K562 (cell line): ENCODE measurements around the gene GNG7. TPM values are rescaled to one million over a fixed set of nuclear protein-coding genes. Genes with fewer than 3 reads are reported as not detected.

Experiments
- E2F6 ChIP-seq, 2 experiments: IDR thresholded peaks; 2 replicates each; pipeline ENCODE4 v1.6.1; 2011; ENCODE audit warnings: borderline replicate concordance in 1 of 2, control low read depth in 1 of 2, low read depth in 1 of 2, low read length in 1 of 2, mild to moderate bottlenecking in 1 of 2, mixed read lengths in 1 of 2, moderate library complexity in 1 of 2; ENCODE audit not compliant: insufficient read depth in 1 of 2, insufficient read length in 1 of 2, poor library complexity in 1 of 2, severe bottlenecking in 1 of 2; ENCODE audit errors: extremely low read depth in 1 of 2
- FOSL1 ChIP-seq: fragments of 200-800 bp; sonication (Bioruptor generic); conservative IDR thresholded peaks from 2 replicates; pipeline ENCODE4 v1.6.1; 2016; ENCODE audit warnings: missing genetic modification characterization, missing compliant biosample characterization
- FOXK2 ChIP-seq, 2 experiments: fragments of 450-650 bp; IDR thresholded peaks in 1 of 2; conservative IDR thresholded peaks in 1 of 2; 2 replicates each; pipeline ENCODE4 v1.6.1; 2016; ENCODE audit warnings: low read depth in 2 of 2, mild to moderate bottlenecking in 1 of 2
- JUN ChIP-seq, 2 experiments: sonication (generic) in 1 of 2; formaldehyde crosslinking in 1 of 2; IDR thresholded peaks; 2 replicates each; pipeline versions ENCODE4 v1.6.1 to v1.8.0; 2012 to 2022; ENCODE audit warnings: borderline replicate concordance in 2 of 2, mild to moderate bottlenecking in 2 of 2, improper control_type of control experiment in 1 of 2, low read depth in 1 of 2, low read length in 1 of 2, missing genetic modification reagents in 1 of 2
- KLF6 ChIP-seq: fragments of 250-450 bp; sonication (Bioruptor Pico); IDR thresholded peaks from 2 replicates; pipeline ENCODE4 v1.4.0; 2020; ENCODE audit warnings: mild to moderate bottlenecking, moderate library complexity, borderline replicate concordance
- L3MBTL2 ChIP-seq: fragments of 450-650 bp; IDR thresholded peaks from 2 replicates; pipeline ENCODE4 v1.6.1; 2016; ENCODE audit warnings: mild to moderate bottlenecking, moderate library complexity
- MAFG ChIP-seq: fragments of 450-650 bp; conservative IDR thresholded peaks from 2 replicates; pipeline ENCODE4 v1.6.1; 2016; ENCODE audit warnings: missing genetic modification characterization, missing compliant biosample characterization
- NRF1 ChIP-seq, 2 experiments: fragments of 450-650 bp; IDR thresholded peaks in 1 of 2; conservative IDR thresholded peaks in 1 of 2; 2 replicates each; pipeline ENCODE4 v1.6.1; 2014; ENCODE audit warnings: mild to moderate bottlenecking in 2 of 2
- SMARCB1 ChIP-seq: IDR thresholded peaks from 2 replicates; pipeline ENCODE4 v1.6.1; 2011; ENCODE audit warnings: improper control_type of control experiment, low read depth; ENCODE audit not compliant: insufficient read length
- SPI1 ChIP-seq: IDR thresholded peaks from 2 replicates; pipeline ENCODE4 v1.6.1; 2011; ENCODE audit warnings: low read depth, low read length, control low read depth, borderline replicate concordance
- TFAP4 ChIP-seq: sonication (generic); formaldehyde crosslinking; IDR thresholded peaks from 2 replicates; pipeline ENCODE4 v1.8.0; 2022; ENCODE audit warnings: missing genetic modification reagents, mild to moderate bottlenecking, moderate library complexity, borderline replicate concordance
- YY1 ChIP-seq, 3 experiments: IDR thresholded peaks; 2 replicates each; pipeline ENCODE4 v1.6.1; 2011; ENCODE audit warnings: low read length in 2 of 3, mild to moderate bottlenecking in 2 of 3, moderate library complexity in 2 of 3, borderline replicate concordance in 1 of 3, control low read depth in 1 of 3, low read depth in 1 of 3; ENCODE audit not compliant: insufficient read depth in 3 of 3, insufficient replicate concordance in 2 of 3, control insufficient read depth in 1 of 3, insufficient read length in 1 of 3; ENCODE audit errors: extremely low read depth in 1 of 3
- ZBTB11 ChIP-seq, 3 experiments: fragments of 200-800 bp in 1 of 3; fragments of 250-450 bp in 1 of 3; fragments of 450-650 bp in 1 of 3; sonication (Bioruptor Pico) in 1 of 3; sonication (Bioruptor generic) in 1 of 3; formaldehyde crosslinking in 1 of 3; IDR thresholded peaks; 2 replicates each; pipeline versions ENCODE4 v1.6.1 to v1.8.0; 2016 to 2022; ENCODE audit warnings: mild to moderate bottlenecking in 2 of 3, missing genetic modification characterization in 2 of 3, missing compliant biosample characterization in 1 of 3, moderate library complexity in 1 of 3
- ZNF12 ChIP-seq: sonication (generic); formaldehyde crosslinking; IDR thresholded peaks from 2 replicates; pipeline ENCODE4 v1.4.0; 2020; ENCODE audit warnings: mild to moderate bottlenecking, missing genetic modification reagents
- polyA plus RNA-seq, 8 experiments: library from polyadenylated mRNA; depleted of rRNA in 4 of 8; stranded (reverse) in 5 of 8; unstranded in 3 of 8; fragments of >200 nt; fragmentation: Nextera tagmentation in 2 of 8; fragmentation: Illumina TruSeq in 1 of 8; extraction: Ambion mirVana in 2 of 8; extraction: Trizol in 1 of 8; gene quantifications; 2 replicates each; pipeline versions ENCODE4 v1.2.1 to v1.2.3, GENCODE V29; 2011 to 2014; ENCODE audit warnings: inconsistent platforms in 1 of 8, missing spikeins in 1 of 8
- total RNA-seq, 7 experiments: library from RNA; depleted of rRNA in 6 of 7; stranded (reverse); fragments of >200 nt in 6 of 7; fragmentation: Illumina TruSeq in 2 of 7; extraction: Trizol in 2 of 7; gene quantifications; 2 replicates each; pipeline versions ENCODE4 v1.2.1 to v1.2.3, GENCODE V29; 2011 to 2021; ENCODE audit warnings: low replicate concordance in 1 of 7
- TF ChIP-seq, protein P1 (sequence below): fragments of 450-650 bp; IDR thresholded peaks from 2 replicates; pipeline ENCODE4 v1.6.1; 2016; ENCODE audit warnings: low read depth, mild to moderate bottlenecking, moderate library complexity

The GNG7 gene
- total and polyA plus RNA-seq, 9 of the 15 experiments (the other 6 are each of a cell fraction or from before 2014, with no cell fraction given), result 0.01 to 0.20 (median 0.06) TPM; not detected in 1

GRCh38 chr19:2543463-2544442, 158.7 kb downstream of the GNG7 start (continued):
- TF ChIP-seq SMARCB1, result no peak
- TF ChIP-seq, protein P1, sequence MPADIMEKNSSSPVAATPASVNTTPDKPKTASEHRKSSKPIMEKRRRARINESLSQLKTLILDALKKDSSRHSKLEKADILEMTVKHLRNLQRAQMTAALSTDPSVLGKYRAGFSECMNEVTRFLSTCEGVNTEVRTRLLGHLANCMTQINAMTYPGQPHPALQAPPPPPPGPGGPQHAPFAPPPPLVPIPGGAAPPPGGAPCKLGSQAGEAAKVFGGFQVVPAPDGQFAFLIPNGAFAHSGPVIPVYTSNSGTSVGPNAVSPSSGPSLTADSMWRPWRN, result no peak
- no peak for TF ChIP-seq FOXK2 (conservative IDR thresholded peaks at IDR 0.05 in 1 of 2, IDR thresholded peaks at IDR 0.05 in 1 of 2; ENCODE audit: low read depth in 2 of 2)
- TF ChIP-seq YY1 (IDR thresholded peaks at IDR 0.05; ENCODE audit: borderline replicate concordance in 1 of 3, control insufficient read depth in 1 of 3, extremely low read depth in 1 of 3, insufficient read depth in 3 of 3, insufficient read length in 1 of 3, insufficient replicate concordance in 2 of 3, low read depth in 1 of 3, low read length in 2 of 3), result peak in 1 of 3 experiments; percentile 21
- peak; percentile 15; the same call in 1 of the 2 replicates for TF ChIP-seq MAFG (tag)
- peak in 1 of 2 experiments; percentile 82 for TF ChIP-seq E2F6 (IDR thresholded peaks at IDR 0.05; ENCODE audit: borderline replicate concordance in 1 of 2, extremely low read depth in 1 of 2, insufficient read depth in 1 of 2, insufficient read length in 1 of 2, low read depth in 1 of 2, low read length in 1 of 2, poor library complexity in 1 of 2, severe bottlenecking in 1 of 2)
- peak; percentile 96 for TF ChIP-seq FOSL1 (tag)
- TF ChIP-seq TFAP4 (CRISPR knock-in tag), result peak; percentile 56; the same call in 1 of the 2 replicates
- TF ChIP-seq ZBTB11 (CRISPR knock-in tag; IDR thresholded peaks at IDR 0.05), result peak in 1 of 3 experiments; percentile 82; a peak in 2 of 6 replicates
- TF ChIP-seq SPI1, result 0 out of 2 replicates have a peak, but pooled peaks have one; percentile 32
- TF ChIP-seq NRF1 (conservative IDR thresholded peaks at IDR 0.05 in 1 of 2, IDR thresholded peaks at IDR 0.05 in 1 of 2), result peak; percentile 67 to 74
- 0 out of 2 replicates have a peak, but pooled peaks have one; percentile 7 for TF ChIP-seq KLF6
- peak; percentile 94 for TF ChIP-seq JUN (IDR thresholded peaks at IDR 0.05; ENCODE audit: borderline replicate concordance, low read depth, low read length)
- no peak for TF ChIP-seq JUN (CRISPR knock-in tag; IDR thresholded peaks at IDR 0.05; ENCODE audit: borderline replicate concordance)
- TF ChIP-seq L3MBTL2, result peak; percentile 89
- no peak for TF ChIP-seq ZNF12 (CRISPR knock-in tag)
